Measurements from ENCODE around the gene SEC14L5.
"Not testable (repeated sequence)": the region's sequence is repeated elsewhere in the genome, so short reads cannot be mapped to it uniquely, and the experiment has no call there.

The SEC14L5 gene

DNA sequence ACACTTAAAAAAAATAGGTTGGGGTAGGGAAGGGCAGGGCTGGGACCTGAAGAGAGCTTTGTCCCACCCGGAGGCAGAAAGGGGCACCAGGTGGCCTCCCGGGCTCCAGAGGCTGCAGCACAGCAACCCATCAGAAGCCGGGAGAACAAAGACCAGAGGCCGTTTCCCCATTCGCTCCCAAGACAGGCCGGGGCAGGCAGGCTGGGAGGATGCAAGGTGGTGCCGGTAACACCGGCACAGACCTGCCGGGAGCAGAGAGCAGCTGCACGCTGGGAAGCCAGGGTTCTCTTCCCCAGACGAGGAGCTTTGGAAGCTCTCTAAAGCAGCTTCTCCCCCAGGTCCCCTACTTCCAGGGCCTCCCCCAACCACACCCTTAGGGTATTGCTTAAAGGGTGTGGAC lies 26.7 kb upstream of the SEC14L5 start:
- no peak for DNase-seq (ENCODE audit: low spot score)

DNA sequence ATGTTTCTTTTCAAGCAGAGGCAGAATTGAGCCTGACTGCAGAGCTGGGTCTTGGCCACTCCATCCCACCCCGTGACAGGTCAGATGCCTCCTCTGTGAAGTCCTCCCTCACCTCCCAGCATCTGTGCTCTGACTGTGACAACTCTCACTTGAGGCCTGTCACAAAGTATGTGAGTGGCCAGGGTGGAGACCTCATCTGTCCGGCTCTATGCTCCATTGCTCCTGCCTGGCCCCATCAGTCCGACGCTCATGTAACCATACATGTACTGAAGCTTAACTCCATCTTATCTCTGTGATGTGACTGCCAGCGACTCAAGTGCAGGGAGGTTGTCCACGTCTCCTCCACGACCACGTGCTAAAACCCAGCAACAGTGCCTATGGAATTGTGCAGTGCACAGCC lies 24.7 kb upstream of the SEC14L5 start:
- no peak for DNase-seq (ENCODE audit: low spot score)

DNA sequence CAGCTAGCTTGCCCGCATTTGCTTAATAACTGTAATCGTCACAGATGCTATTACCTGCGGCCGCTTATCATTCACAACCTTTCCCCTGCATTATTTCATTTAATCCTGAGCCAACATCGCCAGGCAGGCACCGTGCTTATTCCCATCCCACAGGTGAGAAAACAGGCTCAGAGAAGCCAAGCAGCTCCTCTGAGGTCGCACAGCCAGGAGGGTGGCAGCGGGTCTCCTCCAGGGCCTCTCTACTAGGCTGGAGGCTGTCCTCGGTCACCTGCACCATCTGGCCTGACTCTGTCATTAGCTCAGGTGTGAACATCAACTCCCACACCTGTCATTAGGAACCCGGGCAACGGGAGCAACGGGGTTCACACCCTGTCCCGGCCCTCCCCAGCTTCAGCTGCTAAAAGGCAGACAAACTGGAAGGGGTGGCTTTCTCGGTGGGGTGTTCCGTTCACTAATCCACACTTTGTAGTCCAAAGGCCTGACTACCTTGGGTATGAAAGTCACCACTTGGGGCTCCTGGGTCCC lies 24.2 kb upstream of the SEC14L5 start:
- no peak for DNase-seq (ENCODE audit: low spot score)

DNA sequence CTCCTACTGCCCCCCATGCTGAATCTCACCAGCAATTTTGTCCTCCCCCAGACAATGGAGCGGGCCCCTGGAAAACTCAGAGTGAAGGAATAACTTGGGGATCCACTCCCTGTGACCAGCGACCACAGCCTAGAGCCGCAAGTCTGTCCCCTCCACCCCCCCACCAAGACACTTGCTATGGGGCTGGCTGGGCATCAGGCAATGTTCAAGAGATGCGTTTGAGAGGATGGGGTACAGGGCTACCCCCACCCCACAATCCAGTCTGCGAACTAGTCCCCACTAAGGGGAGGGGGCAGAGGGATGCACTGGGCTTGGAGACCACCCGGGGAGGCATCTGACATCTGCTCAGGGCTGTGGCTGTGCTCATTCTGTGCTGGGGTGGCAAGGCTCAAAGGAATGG lies 23.5 kb upstream of the SEC14L5 start:
- DNase-seq (ENCODE audit: low spot score), result no peak

DNA sequence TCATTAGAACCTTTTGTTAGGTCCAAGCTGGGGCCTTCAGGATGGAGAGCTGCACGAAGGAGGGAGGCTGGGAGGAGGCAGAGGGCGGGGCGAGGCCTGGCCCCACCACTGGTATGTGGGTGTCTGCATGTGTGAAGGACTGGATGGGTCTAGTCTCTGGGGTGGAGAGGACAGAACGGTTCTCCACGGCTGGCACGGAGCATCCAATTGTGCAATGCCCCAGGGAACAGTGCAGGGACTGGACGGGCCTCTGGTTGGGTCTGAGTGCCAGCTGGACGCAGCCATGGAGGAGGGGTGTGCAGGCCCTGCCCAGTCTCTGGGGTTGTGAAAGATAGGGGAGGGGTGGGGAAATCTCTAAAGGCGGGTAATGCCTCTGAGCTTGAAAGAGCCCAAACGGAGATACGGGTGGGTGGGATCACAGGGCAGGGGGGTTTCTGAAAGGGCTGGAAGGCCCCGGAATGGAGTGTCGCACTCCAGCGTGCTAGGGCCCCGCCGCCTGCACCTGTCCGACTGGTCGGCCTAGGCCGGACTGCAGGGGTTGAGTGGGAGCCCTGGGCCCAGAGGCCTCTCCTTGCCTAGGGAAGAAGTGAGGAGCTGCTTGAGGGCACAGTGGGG lies 22.8 kb upstream of the SEC14L5 start:
- DNase-seq (ENCODE audit: low spot score), result no peak

DNA sequence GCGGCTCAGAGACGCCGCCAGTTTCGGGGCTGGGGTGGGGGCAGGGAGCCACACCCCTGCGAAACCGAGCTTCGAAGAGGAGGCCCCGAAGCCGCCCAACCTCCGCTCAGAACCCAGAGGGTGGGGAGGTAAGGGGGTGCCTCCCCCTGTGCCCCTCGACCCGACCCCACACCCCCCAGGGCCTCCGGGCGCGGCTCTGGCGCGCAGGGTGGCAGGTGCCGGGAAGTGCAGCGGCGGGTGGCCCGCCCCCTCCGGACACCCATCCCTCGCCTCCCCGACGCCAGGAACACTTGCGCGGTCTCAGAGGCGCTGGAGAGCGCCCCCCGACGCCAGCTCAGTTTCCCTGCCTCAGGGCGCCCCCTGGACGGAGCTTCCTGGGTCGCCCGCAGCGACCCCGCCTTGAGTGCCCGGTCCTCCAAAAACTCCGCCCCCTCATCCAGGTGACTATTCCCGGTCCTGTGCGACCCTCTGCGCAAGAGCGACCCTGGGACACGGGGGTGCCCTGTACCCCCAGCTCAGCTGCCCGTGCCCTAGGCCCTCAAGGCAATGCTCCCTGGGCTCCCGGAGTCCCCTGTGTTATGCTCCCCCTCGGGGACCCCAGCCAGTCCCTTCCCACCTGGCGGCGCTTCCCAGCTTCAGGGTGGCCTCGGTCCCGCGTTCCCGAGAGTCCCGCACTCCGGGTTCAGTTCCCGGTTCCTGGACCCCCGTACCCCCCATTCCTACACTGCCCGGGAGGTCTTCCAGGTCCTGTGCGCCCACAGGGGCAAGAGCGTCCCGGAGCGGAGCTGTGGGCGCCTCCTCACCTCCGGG lies 21.7 kb upstream of the SEC14L5 start:
- peak; percentile 59 for DNase-seq (ENCODE audit: low spot score)

DNA sequence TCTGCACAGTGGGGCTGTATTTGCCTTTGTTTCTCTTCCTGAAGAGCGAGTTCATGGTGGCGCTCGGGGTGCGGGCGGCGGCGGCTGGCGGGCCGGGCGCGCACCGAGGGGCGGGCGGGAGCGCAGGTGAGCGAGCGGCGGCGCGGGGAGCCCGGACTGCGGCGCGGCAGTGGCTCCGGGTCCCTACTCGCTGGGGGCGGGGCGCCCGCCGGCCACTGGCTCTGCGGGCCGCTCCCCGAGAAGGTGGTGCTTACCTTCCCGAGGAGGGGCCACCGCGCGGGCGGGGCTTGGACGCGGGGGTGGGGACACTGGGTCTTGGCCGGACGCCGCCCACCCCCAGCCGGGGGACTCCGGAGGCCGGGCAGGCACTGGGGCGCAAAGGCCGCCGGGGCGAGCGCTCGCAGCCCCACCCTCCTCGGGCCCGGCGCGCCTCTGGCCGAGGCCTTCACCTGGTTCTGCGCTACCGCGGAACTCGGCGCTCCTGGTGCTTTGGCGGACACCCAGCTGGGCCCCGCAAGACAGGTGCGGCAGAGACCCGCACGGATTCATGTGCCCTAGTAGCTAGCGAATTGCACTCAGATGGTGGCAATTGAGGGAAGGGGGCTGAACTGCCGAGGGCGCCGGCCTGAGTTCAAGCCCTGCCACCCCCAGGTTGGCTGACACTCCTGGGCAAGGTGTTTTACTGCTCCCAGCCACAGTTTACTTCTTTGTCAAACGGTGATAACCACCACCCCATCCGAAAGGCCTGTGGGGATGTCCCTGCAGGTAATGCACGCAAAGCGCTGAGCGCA lies 20.9 kb upstream of the SEC14L5 start, which contains the start of gene PPL:
TSS of gene PPL (minus strand) at position 158 of the 791 bp plus-strand sequence. CDS start at position 55, 103 bp downstream.
- DNase-seq (ENCODE audit: low spot score), result peak; percentile 69

DNA sequence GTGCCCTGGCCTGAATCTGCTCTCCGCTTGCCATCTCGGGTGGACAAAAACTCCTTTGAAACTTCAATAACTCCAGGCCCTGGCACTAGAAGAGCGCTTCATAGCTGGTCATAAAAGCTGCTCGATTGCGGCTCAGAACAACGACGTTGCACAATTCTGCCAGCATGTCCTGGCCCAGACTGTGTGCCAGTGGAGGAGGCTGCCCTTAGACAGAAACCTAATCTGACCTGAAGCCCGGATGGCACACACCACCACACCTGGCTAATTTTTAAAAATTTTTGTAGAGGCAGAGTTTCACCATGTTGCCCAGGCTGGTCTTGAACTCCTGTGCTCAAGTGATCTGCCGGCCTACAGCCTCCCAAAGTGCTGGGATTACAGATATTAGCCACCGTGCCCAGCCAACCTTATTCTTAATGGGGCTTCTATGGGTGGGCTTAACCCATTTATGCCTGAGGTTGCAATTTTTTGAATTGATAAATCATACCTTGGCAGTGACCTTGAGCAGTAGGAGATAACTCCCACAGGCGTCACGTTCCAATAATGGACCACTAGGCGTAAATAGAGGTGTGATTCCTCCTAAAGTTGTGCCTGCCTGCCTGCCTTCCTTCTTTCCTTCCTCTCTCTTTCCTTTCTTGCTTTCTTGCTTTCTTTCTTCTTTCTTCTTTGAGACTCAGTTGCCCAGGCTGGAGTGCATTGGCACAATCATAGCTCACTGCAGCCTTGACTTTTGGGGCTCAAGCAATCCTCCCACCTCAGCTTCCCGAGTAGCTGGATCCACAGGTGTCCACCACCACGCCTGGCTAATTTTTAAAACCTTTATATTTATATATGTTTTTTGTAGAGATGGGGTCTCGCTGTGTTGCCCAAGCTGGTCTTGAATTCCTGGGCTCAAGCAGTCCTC lies 20.1 kb upstream of the SEC14L5 start:
- no peak for DNase-seq (ENCODE audit: low spot score)

DNA sequence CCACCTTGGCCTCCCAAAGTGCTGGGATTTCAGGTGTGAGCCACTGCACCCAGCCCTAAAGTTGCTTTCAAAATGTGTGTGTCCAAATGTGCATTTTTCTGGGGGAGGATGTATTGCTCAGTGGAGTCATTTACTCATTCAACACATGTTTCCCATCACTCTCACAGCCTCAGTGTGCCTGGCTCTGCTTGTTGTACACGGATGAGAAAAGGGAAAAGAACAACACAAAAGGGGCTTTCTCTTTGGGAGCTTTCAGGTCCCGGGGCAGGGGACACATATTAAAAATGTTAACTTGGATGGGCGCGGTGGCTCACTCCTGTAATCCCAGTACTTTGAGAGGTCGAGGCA lies 19.5 kb upstream of the SEC14L5 start:
- no peak for DNase-seq (ENCODE audit: low spot score)

DNA sequence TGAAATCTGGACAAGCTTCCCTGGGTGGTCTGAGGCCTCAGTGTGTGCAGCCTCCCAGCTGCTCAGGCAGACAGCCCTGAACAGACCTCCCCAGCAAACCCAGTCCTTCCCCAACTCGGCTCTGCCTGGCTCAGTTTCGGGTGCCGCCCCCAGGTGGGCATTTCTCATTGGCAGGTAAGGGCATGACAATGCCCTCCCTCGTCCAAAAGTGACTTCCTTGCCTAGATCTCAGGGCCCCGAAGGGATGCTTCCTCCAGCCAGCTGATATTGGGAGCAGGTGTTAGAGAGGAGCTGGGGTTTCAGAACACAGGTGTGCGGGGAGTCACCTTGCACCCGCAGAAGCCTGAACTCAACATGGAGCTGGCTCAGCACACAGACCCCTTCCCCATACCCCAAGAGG lies 17.4 kb upstream of the SEC14L5 start:
- DNase-seq (ENCODE audit: low spot score), result no peak

DNA sequence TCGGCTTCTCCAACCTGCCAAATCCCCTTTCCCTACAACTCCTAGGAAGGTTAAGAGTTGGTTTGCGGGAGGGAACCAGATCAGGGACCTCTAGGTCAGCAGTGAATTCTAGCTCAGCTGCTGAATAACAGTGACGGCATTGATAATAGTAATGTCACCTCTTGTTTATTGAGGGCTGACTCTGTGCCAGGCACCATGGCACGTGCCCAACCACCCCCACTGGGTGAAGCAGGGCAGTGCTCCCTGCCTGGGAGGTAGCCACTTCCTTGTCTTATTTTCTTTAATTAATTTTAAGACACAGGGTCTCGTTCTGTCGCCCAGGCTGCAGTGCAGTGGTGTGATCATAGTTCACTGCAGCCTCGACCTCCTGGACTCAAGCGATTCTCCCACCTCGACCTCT lies 15.6 kb upstream of the SEC14L5 start:
- DNase-seq (ENCODE audit: low spot score), result no peak

DNA sequence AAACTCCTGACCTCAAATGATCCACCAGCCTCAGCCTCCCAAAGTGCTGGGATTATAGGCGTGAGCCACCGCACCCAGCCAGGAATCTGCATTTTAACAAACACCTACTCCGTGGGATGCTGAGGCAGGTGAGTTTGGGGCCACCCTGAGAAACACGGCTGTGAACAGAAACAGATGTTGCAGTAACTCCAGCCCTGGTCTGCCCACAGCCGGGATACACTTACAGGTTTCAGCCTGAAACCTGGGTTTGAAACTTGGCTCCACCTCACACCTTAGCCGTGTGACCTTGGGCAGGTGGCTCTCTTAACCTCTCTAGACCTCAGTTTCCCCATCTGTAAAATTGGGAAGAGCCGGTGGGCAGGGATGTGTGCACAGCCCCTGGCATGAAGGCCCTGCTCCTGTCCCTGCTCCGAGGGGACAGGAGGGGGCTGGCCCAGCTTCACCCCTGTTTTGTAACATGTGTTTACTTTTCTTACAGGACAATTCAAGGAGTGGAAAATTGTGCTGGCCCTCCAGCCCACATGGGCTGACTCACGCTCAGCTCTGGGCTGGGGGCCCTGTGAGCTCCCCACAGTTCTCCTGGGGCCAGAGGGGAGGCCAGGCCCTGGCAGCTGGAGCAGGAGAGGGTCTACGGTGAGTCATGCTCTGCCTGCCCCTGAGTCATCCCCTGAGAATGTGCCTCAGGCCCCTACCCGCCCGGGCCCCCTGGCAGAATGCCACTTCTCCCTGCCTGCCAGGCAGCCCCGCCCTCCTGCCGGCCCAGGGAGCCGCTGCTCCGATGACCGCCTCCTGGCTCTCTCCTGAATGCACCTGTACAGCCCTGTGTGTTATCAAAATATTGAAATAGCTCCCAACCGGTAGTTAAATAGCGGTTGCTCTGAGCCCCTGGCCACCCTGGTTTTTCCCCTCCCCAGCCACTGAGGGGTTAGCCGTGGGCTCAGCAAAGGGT lies 13.5 kb upstream of the SEC14L5 start:
- DNase-seq (ENCODE audit: low spot score), result peak; percentile 44

DNA sequence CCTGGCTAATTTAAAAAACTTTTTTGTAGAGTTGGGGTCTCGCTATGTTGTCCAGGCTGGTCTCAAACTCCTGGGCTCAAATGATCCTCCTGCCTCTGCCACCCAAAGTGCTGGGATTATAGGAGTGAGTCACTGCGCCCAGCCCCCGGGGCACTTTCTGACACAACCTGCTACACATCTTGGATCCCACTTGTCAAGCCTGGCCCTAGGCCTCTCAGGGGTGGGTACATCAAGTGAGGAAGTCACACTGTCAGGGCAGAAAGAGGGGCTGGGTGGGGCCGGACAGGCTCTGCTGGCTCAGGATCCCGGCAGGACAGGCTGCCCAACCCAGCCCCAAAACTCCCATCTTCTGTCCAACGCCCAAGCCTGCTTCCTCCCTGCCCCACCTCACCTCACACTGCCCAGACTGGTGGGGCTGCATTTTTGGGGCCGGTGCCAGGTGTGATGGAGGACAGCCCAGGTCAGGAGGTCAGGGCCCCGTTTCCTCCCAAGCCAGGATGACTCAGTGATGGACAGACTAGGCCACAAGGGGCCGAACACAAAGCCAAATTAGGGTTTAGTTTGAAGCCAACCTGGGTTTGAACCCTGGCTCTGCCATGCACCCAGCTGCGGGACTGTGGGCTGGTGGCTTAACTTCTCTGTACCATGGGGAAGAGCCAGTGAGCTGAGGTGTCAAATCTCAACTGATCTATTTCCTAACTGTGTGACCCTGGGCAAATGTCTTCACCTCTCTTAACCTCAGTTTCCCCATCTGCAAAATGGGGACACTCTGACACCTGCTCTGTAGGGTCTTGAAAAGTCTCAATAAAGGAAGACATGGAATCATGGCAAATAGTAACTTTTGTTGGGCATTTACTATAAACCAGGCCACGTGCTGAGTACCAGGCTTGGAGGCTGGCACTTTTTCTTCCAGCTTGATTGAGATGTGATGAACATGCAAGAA lies 12.3 kb upstream of the SEC14L5 start:
- DNase-seq (ENCODE audit: low spot score), result no peak

DNA sequence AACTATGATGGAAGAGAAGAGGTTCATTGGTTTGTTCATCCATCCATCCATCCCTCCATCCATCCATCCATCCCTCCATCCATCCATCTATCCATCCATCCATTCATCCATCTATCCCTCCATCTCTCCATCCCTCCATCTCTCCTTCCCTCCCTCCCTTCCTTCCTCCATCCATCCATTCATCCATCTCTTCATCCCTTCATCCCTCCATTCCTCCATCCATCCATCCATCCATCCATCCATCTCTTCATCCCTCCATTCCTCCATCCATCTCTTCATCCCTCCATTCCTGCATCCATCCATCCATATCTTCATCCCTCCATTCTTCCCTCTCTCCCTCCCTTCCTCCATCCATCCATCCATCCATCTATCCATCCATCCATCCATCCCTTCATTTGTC lies 11.2 kb upstream of the SEC14L5 start:
- no peak for DNase-seq (ENCODE audit: low spot score)

DNA sequence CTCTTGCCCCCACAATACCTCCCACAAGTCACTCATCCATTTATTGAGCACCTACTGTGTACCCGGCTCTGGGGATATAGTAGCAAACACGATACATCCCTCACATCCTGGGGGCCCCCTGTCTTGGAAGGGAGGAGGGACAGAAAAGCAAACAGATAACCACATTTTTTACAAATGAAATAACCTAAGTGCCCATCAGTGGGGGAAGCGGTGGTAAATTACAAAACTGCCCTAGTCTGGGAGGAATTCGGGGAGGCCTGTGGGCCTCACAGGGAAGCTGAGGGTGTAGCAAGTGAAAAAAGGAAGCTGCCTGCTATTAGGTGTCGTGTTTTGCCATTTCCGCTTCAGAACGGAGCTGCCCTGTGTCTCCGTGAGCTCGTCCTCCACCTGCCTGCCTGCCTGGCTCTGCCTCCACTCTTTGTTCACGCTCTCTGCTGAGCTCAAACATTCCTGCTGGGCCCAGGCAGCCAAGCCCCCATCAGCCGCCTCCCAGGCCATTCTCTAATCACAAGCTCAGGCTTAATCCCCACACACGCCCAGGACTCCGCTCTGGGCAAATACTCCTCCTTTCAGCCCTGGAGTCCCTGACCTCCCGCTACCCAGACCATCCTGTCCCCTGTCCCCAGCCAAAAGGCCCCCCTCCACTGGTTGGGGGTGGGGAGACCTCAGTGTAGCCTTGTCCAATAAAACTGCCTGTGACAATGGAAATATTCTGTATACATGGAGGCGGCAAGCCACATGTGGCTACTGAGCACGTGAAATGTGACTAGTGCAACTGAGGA lies 10.2 kb upstream of the SEC14L5 start:
- DNase-seq (ENCODE audit: low spot score), result no peak

DNA sequence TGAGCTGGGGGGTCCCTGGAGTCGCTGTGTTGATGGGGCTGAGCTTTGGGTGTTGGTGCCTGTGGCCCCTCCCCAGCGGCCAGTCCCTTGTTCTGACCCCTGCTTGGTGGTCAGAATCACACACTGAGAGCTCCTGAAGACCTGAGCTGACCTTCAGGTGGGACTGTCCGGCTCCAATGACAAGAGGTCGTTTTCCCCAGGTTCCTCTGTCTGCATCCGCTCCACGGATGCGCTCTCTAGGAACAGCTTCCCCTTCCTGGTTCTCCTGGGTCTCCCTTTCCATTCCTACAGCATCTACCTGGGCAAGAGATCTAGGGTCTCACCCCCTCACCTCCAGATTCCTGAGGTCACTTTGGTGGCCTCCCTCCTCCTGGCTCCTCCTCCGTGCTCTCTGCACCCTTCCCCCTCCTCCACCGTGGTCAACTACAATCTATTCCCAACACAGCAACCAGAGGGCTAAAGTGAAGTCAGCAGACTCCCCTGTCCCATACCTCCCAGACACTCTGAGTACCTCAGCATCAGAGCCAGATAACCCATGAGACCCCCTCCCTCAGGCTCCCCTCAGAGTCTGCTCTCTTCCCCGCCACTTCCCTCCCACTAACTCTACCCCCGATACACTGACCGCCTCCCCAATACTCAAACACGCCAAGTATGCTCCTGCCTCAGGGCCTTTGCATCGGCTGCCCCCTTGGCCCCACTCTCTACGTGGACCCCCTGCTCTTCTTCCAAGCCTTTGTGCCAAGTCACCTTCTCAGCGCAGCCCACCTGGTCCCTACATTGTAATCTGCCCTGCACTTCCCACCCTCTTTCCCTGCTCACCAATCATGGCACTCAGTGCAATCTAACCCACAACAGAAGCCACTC lies 9.0 kb upstream of the SEC14L5 start:
- DNase-seq (ENCODE audit: low spot score), result no peak

DNA sequence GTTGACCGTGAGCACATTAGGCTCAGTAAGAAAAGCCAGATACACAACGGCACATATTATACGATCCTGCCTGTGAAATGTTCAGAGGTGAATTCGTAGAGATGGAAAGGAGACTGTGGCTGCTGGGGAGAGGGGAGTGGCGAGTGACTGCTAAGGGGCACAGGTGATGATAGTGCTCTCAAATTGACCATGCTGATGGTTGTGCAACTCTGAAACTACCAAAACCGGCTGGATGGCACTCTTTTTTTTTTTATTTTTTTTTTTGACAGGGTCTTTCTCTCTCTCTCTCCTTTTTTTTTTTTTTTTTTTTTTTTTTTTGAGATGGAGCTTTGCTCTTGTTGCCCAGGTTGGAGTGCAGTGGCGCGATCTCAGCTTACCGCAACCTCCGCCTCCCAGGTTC lies 8.1 kb upstream of the SEC14L5 start:
- DNase-seq (ENCODE audit: low spot score), result no peak

DNA sequence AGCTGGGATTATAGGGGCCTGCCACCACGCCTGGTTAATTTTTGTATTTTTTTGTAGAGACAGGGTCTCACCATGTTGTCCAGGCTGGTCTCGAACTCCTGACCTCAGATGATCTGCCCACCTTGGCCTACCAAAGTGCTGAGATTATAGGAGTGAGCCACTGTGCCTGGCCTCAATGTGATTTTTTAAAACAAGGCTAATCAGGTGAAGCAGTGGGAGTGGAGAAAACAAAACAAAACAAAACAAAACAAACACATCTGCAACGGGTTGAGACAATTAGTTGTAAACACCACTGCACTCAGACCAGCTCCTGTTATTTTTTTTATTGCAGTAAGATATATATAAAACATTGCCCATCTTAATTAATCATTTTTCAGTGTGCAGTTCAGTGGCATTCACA lies 6.5 kb upstream of the SEC14L5 start:
- DNase-seq (ENCODE audit: low spot score), result not testable (repeated sequence)
